G401.6 (cell line): ENCODE results near the gene TIMP4.

Experiments
- FAIRE-seq: peaks from 2 replicates; lab custom pipeline; 2012; peaks lifted over from hg19 to GRCh38; lab: Jason Lieb, UNC

The TIMP4 gene

DNA sequence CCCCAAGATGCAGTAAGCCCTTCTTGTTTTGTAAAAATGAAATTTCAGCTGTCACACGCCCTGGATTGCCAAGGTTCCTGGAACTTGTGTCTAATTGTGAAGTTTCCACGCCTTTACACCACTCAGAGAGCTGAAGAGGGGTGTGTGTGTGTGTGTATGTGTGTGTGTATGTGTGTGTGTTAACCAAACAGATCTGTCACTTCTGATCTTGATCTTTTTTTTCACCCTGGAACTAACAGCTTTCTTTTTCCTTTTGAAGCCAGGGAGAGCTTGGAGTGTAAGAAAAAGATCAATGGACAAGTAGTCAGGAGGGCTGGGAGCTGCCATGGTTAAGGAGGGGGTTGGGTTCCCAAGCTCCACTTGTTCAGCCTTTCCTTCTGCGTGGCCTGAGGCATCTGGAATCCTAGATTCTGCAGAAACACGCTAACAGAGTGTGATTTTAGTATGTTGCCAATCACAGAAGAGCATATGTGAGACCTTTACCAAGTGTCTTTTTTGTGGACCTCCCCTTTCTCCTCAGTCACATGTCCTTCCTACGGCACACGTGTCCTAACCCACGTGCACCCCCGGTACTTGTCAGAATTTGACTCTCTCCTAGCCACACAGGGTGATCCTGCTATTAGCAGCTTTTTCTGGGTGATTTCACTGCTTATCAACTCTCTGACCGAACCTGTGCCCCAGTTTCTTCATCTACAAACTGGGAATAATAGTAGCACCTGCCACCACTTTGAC lies 11.5 kb downstream of the TIMP4 start:
- no peak for FAIRE-seq

DNA sequence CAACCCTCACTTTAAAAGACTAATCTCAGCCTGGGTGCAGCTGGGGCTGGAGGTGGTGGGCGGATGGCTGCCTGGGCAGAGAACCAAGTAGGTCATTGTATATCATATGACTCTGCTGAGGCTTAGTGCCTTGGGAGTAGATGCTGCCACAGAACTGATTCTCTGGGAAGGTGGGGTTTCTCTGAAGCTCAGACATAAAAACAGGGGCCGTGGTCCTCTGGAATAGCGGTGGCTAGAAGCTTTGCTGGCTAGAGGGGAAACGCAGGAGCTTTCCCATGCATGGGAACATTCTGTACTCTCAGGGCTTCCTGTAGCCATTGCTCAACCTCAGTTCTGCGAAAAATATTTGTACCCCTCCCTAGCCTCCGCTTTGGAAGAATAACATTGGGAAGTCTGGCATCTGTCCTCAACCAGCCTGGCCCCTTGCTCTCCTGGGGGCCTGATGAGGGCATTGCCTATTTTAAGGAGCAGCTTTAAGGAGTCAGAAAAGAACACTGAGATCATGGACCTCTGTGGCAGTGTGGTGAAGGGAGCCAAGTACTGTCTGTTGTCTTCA lies 14.7 kb downstream of the TIMP4 start:
- FAIRE-seq: no peak

DNA sequence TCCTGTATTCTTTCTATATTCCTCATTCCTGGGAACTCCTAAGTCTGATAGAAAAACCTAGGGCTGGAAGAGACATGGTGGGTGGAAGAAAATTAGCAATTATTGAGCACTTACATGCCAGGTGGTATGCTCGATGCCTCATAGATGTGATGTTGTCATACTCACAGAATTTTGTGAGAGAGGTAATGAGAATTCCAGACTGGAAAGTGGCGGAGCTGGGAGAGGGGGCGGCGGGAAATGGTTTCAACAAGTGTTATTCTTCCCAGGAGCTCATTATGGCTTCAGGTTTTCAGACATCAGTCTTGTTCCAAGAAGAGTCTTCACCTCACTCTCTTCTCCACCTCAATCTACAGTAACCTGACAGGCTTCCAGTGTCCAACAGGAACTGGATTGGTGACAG lies 16.2 kb downstream of the TIMP4 start:
- FAIRE-seq: no peak

DNA sequence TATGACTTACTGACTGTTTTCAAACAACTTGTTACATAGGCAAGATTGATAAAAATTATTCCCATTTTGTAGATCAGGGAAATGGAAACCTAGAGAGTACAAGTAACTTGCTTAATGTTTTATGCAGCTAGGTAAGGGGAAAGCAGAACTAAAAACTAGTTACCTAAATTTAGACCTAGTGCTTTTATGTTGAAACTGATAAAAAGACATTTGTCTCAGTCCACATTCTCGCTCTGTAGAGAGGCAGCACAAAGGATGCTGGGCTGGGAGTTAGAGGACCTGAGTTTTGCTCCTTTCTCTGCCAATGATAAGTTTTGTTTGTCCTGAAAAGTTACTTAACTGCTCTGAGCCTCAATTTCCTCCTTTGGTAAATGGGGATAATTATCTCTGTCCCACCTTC lies 17.4 kb downstream of the TIMP4 start:
- FAIRE-seq: no peak

DNA sequence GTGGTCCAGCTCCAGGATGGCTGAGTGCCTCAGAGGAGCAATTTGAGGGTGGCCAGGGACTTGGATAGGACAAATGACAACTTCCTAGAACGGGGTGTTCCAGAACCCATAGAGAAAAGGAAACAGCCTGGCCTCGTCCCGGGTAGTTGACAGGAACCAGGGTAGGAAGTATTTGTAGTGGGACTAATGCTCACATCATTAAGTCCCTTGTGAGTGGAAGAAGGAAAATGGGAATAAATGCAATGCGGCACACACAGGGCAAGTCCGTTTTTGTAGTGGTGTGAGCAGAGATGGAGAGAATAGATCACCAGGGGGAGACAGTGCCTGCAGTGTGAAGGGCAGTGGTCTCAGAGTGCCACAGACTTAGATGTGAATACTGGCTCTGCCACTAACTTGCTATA lies 19.6 kb downstream of the TIMP4 start:
- FAIRE-seq: no peak

DNA sequence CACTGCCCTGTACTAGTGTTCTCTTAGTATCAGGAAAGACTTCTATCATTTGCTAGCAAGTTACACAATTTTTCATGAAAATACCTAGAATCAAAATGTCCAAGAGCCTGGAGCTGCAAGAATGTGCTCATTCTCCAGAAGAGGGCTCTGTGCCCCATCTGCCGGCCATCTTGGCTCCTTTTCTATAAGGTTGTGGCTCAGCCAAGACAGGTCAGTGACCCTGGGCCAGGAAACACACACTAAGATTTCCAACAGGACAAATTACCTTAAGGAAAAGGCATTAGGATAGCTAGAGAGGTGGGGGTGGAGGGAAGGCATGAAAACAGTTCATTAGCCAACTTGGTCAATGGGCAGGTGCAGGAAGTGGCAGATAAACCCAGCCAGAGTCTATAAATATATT lies 20.7 kb downstream of the TIMP4 start:
- FAIRE-seq: no peak

DNA sequence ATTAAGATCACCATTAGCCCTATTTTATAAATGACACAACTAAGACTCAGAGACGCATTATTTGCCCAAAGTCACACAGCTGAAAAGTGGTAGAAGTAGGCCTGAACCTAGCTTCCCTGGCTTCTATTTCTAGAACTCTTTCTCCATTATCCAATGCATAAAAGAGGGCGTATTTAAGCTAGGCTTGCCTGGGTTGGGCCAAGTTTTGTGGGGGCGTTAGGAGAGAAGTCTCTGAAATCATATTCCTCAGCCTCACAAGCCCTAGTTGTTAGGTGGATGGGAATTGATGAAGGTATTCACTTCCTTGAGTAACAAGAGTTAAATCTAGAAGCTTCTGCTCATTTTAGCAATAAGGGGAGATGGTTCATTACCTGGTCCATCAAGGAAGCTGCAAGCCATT lies 22.3 kb downstream of the TIMP4 start:
- no peak for FAIRE-seq

DNA sequence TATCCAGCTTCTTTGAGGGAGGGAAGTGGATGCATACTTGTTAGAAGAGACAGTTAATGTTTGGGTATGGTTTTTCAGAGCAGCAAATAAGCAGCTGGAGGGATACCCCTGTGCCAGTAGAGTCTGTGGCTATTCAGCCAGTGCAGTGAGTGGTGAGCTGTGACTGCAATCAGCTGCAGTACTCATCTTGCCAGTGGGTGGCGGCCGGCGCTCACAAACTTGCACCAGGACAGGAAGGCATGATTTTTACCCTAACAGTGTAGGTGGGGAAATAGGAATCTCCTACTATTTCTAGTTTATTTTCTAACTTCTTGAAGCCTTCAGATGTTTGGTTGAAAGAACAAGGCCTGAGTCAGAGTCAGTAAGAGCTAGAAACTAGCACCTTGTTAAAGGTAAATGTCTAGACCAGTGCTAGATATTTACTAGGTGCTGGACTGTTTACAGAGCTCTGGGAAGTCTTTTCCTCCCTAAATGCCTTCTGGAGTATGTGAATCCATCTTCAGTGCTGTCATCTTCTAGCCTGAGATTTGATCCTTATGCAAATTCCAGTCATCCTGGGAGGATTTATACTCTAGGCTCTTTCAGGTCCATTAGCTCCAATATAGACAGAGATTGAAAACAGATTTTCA lies 23.6 kb downstream of the TIMP4 start:
- peak; percentile 8 for FAIRE-seq

DNA sequence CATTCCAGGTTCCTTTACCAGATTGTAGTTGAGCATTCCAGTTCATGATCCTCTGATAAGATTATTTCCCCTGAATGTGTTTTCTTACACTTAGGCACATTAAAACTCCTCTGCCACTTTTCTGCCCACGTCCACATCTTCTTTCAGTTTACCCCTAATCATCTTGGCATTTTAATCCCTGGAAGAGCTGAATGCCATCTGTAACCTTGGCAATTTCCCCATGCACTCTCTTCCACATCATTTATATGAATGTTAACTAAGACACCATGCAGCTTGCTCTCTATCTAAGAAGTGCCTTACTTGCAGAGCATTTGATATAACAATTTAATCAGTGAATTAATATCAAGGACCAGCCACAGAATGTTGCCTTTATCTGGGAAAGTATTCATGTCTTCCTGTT lies 25.8 kb downstream of the TIMP4 start:
- no peak for FAIRE-seq

DNA sequence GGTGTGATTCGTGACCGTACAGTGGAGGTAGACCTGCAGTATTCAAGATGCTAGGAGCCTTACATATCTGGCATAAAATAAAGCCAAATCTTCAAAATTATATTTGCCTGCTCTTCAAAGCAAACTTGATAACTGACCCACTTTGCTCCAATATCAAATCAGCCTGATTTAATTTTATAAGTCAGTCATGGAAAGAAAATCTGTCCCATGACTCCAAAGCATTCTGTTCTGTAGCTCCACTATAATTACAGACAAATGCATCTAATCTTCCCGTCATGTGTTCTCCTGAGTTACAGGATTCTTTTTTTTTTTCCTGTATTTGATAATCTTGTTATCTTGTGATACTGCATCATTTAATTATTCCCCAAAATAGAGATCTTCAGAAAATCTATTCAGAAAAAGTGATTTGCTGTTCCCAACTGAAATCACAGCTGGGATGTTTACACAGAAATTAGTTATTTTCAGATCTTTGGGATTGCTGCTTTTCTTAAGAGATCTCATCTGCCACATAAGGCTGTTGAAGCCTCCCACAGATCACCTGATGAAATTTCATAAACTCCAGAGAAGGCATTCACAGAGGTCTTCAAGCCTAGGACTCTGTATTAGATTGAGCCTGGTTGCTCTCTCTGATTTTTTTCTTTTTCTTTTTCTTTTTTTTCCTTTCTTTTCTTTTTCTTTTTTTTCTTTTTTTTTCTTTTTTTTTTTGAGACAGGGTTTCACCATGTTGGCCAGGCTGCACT lies 27.2 kb downstream of the TIMP4 start:
- no peak for FAIRE-seq

DNA sequence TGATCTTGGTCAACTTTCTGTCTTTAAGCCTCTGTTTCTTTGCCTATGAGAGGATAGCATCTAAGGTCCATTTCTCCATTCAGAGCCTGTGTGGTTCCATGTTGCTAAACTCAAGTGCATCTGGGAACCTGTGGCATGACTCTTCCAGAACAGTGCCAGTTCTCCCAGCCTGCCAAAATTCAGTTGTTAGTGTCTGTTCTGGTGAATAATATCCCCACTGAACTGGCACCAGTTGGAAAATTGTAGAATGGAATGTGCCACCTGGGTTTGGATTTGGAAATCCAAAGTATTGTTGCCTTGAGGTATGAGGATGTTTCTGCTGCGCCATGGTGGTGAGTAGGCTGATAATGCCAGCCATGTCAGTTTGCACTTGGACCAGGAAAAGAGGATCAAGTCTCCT lies 31.3 kb downstream of the TIMP4 start:
- no peak for FAIRE-seq

DNA sequence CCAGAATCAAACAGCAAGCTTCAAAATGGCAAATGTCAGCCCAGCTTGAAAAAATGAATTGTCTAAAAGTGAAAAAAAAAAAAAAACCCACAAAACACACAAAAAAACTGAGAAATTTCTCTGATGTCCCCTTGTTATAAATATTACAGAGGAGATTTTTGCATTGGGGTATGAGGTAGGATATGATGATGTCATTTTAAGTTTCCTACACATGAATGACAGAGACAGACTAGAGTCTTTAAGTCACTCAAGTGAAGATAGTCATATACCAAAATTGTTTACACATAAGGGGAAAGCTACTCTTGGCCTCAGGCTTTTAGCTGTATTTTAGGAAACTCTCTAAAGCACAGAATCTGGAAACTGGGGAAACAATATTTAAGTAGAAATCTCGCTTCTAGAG lies 32.9 kb downstream of the TIMP4 start:
- no peak for FAIRE-seq

DNA sequence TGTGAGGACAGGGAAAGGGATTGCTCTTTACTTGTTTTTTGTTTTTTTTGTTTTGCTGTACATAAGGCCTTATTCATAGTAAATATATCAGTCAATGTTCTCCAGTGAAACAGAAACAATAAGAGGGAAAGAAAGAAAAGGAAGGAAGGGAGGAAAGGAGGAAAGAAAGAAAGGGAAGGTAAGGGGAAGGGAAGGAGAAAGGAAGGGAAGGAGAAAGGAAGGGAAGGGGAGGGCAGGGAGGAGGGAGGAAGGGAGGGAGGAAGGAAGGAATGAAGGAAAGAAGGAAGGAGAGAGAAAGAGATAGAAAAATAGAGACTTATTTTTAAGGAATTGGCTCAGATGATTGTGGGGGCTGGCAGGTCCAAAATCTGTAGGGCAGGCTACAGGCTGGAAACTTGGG lies 37.2 kb downstream of the TIMP4 start:
- no peak for FAIRE-seq

DNA sequence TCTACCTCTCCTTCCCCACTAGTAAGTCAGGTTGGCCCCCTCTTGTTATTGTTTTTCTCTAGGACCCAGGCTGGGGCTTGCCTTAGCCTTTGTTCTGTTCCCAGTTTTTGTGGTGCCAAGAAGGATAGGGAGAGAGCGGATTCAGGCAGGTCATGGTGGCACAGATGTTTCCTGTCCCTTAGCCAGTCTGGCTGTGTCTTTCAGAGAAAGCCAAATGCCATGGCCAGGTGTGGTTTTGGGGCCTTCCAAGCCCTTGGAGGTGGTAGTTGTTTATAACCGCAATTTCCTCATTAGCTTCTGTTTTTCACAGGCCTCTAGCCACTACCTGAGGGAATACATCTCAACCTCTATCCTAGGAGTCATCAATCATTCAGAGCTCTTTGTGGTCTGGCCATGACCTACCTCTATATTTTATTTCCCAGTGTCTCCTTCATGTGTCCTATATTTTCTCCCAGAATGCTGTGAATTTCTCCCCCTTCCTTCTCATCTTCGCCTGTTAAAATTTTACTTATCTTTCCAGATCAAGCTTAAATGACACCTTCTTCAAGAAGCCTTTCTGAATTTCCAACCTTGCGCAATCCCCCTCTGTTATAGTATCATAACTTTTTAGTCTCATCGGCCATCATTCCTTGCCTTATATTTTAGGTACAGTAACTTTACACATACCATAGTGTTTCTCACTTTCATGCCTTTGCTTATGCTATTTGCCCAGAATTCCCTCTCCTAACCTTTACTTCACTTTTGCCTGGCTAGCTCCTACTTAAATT lies 38.2 kb downstream of the TIMP4 start:
- FAIRE-seq: no peak

DNA sequence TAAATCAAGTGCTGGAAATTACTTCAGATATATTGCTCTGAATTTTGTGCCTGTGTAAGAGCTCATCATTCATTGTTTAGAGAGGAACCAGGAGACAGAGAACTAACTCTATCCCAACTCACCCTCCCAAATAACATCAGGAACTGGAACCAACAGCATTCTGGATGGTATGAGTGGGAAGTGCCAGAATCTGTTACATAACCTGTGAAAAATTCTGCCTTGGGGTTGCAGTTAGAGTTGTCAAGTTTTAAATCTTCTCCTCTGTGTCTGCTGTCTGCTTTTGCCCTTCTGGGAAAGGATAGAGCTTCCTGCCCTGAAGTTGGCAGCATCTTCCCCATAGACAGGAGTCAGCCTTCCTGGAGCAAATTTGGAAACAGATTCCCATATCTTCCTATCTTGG lies 41.2 kb downstream of the TIMP4 start:
- no peak for FAIRE-seq

DNA sequence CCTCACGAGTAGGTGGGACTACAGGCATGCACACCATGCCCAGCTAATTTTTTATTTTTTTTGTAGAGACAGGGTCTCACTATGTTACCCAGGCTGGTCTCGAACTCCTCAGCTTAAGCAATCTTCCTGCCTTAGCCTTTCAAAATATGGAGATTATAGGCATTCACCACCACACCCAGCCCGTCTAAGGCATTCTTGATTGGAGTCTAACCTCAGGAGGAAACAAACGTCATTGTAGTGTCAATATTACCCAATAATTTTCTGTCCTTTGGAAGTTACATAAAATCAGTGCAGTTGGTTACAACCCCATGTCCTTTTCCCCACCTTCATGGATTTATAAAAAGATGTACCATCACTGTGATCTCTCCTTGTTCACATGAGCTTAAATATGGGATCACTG lies 41.8 kb downstream of the TIMP4 start:
- no peak for FAIRE-seq

DNA sequence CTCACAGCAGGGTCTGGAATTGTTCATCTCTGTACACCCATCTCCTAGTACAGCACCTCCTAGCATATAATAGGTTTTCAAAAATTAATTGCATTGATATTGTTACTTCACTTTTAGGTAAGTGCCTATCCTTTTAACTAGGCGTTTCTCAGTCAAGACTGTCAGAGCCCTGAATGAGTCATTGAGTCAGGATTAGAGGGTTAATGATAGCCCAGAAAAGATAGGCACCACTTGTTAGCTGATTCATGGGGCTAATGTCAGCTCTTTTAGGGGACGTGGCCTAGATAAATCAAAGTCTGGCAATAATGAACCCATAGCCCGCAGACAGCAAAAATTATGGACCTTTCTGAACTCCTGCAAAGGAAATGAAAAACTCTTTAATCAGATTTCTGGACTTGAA lies 42.9 kb downstream of the TIMP4 start:
- no peak for FAIRE-seq

DNA sequence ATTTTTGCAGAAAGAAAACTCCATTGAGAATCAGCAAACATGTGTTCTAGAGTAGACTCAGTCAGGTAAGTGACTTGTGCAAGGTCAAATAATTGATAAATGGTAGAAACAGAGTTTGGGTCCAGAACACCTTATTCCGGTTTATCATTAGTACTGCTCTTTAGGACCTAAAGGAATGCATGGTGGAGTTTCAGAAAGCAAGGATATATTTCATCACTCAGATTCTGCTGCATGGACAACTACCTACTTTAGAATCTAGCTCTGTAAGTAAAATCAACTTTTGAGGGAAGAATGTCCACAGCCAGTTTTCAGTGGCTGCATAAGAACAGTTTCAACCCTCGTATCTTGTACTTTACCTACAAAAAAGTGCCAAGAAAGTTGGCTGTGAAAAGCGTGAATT lies 43.6 kb downstream of the TIMP4 start:
- no peak for FAIRE-seq

DNA sequence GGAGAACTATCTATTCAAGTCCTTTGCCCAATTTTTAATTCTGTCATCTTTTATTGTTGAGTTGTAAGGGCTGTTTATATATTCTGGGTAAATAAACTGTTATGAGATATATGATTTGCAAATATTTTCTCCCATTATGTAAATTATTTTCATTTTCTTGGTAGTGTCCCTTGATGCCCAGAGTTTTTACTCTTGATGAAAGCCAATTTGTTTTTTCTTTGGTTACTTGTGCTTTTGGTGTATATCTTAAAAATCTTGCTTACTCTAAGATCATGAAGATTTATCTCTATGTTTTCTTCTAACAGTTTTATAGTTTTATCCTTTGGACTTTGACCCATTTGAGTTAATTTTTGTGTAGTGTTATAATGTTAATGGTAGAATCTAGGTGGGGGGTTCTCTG lies 44.5 kb downstream of the TIMP4 start:
- FAIRE-seq: no peak

DNA sequence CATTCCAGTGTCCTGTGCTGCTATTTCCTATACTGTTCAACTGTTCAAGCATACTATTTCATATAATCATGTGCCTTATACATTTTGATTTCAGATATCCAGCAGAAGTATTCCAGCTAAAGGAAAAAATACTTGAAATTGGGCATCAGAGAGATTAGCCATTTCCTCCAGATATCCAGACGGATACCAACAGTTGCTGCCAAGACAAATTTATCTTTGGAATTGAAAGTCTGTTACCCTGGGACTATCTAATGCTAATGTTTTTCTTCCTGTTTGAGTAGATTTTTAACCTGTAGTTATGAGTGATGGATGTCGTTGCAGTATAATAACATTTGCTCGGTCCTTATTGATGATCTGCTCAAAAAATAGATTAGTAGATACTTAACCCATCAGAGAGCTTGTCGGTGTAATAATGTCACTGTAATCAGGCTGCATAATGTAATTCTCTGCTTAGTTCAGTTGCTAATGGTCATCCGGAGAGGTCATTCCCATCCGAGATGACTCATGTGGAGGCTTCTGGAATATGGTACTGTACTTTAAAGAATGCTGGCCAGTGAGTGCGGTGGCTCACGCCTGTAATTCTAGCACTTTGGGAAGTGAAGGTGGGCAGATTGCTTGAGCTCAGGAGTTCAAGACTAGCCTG lies 51.5 kb downstream of the TIMP4 start:
- no peak for FAIRE-seq
